Activated naive CD4-positive, alpha-beta T cell treated with anti-CD3 and anti-CD28 coated beads, Interleukin-2, amount 50 U/mL, for 16 hours (primary cell): Measurements from ENCODE around the gene SIPA1L3.

ENCODE experiments used
- DNase-seq: peaks from one replicate; pipeline ENCODE4 v3.0.0-alpha.2; 2020

SIPA1L3 gene

DNA sequence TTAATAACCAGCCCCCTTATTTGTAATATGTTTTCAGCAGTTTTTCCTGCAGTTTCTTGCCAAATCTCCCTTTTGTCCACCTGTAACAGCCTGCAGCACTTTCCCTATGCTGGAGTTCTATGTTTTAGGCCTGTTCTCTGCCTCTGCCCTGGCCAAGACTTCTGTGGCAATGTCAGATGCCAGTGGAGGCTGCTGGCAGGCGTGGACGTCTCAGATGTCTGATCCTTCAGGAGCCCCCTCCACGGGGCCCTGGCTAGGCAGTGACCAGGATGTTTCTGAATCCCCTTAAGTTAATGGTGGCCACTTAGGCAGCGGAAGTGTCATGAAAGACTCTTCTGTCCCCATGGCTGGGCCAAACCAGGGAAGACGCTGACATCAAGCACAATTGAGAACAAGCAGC lies 40.8 kb downstream of the SIPA1L3 start:
- DNase-seq: no peak

DNA sequence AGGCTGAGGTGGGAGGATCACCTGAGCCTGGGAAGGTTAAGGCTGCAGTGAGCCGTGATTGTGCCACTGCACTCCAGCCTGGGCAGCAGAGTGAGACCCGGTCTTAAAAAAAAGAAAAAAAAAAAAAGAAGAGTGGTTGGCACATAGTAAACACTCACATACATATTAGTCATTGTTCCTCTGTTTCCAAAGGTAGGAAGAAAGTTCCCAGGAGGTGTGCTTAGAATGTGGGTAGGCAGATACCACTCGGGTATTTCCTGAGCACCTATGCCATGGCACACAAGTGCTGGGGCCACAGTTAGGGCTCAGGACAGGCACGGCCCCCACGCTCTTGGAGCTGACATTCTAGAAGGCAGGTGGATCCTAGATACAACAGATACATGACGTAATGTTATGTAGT lies 41.4 kb downstream of the SIPA1L3 start:
- no peak for DNase-seq

DNA sequence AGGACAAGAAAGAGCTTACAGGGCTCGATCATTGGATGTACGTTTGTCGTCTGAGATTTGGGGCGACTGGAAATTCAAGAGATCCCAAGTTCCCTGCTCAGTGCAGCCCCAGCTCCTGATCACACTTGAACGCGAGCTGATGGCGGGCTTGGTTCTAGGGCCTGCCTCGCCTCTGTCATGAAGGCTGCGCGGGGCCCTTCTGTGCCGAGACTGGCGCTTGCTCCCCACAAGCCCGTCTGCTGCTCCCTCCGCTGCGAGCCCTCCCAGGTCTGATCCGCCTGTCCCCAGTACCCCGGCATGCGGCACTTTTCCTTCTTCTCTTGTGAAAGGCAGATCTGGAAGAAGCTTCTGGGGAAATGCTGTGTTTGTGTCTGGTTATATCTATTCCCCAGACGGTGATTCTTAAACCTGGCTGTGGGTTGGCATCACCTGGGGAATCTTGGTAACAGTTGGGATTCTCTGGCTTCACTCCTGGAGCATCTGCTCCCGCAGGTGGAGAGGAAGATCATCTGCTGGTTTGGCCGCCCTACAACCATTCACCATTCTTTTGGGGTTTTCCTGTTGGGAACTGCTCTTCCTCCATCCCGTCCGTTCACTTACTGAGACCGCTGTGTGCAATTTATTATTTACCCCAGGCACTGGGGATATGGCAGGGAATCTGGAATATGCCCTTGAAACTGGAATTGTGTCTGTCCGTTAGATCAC lies 43.6 kb downstream of the SIPA1L3 start:
- no peak for DNase-seq

DNA sequence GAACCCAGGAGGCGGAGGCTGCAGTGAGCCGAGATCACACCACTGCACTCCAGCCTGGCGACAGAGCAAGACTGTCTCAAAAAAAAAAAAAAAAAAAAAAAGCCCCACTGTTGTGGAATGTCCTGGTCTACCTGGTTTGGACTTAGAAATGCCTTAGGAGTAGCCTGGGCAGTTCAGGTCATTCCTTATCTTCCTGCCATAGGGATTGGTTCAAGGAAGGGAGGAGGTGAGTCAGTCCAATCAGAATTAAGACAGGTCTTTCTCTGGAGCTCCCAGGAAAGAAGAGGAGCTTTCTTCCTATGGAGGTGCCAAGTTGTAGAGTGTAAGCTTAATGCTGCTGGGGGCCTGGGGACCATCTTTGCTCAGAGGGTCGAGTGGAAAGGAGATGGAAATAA lies 44.8 kb downstream of the SIPA1L3 start:
- no peak for DNase-seq

DNA sequence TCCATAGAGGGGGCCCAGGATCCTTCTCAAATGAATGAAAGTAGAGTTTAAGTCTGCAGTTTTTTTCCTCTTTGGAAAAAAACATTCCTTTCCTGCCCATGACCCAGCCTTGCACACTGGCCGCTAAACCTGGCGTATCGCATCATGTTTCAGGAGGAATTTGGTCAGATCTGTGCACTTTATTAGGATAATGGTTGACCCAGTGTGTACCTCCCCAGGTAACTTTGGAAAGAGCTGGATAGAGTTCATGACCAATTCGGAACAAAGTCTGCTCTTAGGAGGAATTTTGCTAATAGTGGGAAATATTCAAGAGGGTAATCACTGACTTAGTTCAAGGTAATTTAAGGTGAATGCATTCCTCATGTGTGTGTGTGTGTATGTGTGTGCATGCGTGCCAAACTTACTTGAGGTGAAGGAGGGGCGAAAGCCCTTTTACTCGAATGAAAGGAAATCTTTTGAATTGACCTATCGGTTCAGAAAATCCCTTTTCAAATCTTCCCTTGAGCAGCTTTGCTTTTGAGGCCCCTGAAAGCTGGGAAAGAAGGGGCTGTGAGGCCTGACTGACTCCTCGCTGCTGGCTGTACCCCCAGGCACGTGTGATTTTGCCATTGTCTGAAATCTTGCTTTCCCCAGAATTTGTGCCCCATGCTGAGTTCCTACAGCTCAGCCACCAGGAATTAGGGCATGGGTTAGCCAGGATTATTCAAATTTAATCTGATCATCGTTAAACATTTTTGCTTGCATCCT lies 46.3 kb downstream of the SIPA1L3 start:
- DNase-seq: no peak

DNA sequence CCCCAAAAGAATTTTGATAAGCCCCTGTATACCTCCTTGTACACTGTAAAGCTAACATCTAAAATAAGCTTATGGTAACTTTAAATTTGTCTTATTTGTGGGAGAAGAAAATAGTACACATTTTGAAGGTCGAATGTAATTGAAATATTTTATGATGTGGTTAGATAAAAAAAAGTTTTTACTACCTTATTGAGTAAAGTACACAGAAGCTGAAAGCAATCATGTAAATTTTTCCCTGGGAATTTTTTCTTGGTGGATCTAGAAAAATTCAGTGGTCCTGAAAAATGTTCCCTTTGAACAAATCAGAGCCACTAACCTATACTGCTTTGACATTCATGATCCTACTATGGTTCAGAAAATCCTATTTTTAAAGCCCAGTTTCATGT lies 46.9 kb downstream of the SIPA1L3 start:
- DNase-seq: no peak

DNA sequence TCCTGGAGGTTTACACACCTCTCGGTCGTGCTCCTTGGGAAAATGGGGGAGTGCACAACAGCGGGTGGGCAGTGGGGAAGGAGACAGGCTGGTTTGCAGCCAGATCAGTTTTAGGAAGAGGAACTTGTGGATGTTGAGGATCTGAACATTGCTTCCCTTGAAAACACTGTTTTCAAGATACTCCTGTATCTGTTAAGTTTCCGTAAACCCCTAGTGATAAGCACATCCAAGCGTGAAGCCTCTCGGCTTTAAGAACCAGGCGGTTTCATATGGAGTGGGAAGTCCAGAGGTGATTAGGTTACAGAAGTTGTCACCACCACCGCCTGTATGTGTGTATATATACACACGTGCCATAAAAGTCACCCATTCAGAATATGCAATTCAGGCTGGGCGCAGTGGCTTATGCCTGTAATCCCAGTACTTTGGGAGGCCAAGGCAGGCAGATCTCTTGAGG lies 47.4 kb downstream of the SIPA1L3 start:
- no peak for DNase-seq

DNA sequence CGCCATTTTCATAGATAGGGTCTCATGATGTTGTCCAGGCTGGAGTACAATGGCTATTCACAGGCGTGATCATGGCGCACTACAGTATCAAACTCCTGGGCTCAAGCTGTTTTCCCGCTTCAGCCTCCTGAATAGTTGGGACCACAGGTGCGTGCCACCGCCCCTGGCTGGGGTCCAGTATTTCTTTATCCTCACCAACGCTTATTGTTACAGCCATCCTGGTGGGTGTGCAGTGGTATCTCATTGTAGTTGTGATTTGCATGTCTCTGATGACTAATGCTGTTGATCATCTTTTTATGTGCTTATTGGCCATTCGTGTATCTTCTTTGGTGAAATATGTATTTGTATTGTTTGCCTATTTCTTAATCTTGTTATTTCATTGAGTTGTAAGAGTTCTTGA lies 49.0 kb downstream of the SIPA1L3 start:
- DNase-seq: no peak

DNA sequence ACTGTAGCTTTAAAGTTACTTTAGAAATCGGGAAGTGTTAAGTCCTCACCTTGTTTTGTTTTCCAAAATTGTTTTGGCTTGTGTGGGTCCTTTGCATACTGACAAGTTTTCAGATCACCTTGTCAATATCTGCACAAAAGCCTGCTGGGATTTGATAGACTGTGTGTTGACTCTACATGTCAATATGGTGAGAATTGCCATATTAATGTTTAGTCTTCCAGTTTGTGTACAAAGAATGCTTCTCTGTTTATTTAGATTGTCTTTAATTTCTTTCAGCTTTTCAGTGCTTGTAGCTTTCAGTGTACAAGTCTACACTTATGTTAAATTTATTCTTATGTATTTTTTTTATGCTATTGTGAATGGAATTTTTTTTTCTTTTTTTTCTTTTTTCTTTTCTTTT lies 50.2 kb downstream of the SIPA1L3 start:
- no peak for DNase-seq

DNA sequence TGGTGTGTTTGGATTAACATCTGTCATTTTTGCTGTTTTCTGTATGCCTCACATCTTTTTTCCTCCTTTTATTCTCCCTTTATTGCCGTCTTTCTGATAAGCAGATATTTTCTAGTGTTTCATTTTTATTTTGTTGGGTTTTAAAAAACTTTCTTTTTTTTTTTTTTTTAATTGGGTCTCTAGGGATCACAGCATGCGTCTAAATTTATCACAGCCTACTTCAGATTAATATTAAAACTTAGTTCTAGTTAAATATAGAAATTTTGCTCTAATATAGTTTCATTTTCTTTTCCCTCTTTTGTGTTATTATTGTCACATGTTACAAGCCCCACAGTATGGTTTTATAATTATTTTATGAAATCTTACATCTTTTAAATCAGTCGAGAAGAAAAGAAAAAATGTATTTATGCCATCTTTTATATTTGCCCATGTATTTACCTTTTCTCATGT lies 52.7 kb downstream of the SIPA1L3 start:
- no peak for DNase-seq

DNA sequence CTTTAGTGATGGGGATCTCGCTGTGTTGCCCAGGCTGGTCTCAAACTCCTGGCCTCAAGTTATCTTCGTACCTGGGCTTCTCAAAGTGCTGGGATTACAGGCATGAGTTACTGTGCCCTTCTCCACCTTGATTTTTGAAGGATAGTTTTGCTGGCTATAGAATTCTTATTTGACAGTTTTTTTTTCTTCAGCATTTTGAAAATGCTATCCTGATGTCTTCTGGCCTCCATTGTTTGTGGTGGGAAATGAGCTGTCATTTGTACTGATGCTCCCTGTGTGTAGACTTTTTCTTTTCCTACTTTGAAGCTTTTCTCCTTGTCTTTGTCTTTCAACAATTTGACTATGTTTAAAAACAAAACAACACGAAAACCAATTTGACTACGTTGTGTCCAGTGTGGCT lies 54.2 kb downstream of the SIPA1L3 start:
- DNase-seq: no peak

DNA sequence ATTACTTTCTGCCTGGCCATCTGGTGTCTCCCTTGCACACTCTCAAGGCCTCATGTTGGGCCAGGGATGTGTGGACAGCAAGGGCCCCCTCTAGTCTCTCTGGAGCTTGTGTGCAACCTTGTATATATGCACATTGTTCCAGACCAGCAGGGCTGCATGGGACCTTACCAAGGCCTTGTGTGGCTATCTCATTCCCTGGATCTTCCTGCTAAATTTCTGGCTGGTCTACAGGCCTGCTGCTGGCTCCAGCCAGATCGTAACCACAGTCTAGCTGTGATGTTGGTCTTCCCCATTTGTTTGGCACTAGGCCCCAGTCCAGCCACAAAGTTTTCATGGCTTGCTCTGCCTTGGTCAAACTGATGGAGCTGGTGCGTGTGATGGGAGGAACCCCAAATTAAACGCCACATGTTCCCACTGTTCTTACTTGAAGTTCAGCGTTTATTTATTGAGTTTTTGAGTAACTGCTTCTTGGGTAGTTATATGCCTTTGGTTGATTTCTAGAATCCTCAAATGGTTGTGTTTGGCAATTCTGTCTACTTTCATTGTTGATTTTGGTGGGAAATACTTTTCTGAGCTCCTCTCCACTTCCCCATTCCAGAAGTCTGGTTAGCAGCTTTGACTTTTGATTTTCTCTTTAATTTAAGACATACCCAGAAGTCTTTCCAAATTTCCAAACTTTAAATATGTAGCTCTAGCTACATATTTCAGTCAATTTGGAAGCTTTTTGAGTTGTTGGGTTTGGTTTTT lies 56.4 kb downstream of the SIPA1L3 start:
- DNase-seq: no peak

DNA sequence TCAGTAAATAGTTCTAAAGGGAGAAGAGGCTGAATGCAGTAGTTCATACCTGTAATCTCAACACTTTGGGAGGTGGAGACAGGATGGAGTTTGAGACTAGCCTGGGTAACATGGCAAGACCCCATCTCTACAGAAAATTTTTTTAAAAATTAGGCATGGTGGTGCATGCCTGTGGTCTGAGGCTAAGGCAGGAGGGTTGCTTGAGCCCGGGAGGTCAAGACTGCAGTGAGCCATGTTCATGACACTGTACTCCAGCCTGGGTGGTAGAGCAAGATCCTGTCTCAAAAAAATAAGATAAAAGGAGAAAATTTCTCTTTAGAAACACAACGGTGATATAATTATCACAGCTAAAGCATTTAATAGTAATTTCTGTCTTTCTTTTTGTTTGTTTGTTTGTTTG lies 57.1 kb downstream of the SIPA1L3 start:
- DNase-seq: no peak

DNA sequence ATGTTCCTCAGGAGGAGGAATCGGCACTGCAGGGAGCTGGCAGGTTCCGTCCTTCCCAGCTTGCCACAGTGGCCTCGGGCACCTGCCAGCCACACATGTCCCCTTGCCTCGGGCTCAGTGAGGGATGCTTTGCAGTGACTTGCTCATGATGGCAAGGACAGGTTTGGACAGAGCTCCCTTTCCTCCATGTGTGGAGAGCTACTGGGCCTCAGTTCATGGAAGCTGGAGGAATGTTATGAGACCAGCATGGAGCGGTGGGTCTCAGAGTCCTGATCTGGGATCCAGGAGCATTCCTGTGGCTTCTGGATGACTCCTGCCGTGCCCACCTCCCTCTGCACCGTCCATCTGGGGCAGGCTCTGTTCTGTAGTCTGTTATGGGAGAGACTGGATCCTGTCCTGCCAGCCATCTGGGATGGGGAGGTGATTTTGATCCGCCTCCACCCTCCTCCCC lies 59.2 kb downstream of the SIPA1L3 start:
- no peak for DNase-seq

DNA sequence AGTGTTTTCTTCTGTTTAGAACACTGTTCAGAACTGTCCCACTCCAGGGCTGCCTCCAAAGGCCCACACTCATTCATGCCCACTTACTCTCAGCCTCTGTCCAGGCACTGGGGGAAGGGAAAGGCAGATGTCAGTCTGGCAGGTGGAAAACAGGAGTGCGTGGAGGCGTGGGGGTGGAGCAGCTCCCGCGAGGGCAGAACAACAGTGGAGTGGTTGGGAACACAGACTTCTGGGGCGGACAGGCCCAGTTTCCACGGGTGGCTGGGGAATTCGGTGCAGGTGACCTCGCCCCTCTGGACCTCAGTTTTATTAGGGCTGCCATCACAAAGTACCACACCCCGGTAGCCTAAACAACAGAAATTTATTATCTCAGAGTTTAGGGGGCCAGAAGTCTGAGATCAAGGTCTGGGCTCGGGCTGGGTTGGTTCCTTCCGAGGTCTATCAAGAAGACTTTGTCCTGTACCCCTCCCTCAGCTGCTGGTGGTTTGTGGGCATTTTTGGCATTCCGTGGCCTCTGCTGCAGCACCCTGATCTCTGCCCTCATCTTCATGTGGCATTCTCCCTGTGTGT lies 59.7 kb downstream of the SIPA1L3 start:
- no peak for DNase-seq

DNA sequence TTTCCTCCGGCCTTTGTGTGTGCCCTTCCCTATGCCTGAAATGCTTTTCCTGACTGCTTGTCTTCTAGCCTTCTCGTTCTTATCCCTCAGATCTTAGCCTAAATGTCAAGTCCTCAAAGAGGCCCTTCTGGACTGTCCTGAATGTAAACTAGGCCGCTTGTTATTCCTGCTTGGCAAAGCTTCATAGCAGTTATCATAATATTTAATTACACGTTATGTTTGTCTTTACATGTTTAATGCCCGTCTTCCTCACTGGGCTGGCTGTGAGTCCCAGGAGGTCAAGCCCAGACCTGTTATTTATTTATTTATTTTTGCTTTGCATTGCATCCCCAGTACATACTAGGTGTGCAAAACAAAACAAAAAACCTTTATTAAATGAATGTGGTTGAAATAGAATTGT lies 62.7 kb downstream of the SIPA1L3 start:
- no peak for DNase-seq

DNA sequence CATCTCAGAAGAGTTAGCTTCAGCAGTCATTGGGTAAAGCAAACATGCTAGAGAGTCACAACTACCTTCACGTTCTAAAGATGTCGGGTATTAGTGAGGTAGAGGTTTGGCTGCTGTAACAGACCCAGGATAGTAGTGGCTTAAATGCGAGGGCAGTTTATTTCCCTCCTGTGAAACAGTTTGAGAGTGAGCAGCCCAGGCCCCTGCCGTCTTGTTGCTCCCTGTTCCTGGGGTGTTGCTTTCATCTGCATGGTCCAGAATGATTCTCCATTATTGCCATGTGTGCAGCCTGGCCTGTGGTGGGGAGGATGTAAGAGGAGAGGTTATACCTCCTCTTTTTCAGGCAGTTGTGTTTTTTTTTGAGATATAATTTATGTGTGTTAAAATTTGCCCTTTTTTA lies 63.7 kb downstream of the SIPA1L3 start:
- DNase-seq: no peak

DNA sequence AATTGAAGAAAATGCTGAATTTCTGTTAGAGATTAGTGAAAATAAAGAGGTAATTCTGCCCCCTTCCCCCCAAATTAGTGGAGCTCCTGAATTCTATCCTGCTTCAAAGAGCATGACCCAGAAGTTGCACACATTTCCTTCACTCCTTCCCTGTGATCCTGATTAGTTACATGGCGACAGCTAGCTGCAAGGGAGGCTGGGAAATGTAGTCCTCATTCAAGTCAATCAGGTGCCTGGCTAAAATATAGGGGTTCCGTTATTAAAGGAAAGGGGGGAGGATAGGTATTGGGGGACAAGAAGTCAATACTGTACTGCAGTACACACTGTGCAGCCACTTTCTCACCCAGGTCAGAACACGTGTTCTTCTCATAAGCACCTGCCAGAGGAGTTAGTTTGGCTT lies 65.8 kb downstream of the SIPA1L3 start:
- no peak for DNase-seq

DNA sequence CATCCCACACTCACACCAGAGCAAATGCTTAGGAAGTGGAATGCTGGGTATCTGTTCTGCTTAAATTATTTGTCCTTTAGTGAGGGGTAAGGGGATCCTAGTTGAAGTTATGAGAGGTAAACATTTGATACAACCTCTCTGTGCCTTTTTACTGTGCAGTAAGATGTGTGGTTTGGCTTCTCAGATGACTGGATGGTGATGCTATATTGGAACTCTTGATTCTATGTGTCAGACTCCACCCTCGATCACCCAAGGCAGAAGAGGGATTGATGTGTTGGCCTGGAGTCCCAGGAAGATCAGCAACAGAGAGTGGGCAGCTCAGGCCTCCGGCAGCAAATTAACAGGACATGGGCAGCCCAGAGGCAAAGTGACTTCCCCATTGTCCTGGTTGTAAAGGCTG lies 66.7 kb downstream of the SIPA1L3 start:
- no peak for DNase-seq

DNA sequence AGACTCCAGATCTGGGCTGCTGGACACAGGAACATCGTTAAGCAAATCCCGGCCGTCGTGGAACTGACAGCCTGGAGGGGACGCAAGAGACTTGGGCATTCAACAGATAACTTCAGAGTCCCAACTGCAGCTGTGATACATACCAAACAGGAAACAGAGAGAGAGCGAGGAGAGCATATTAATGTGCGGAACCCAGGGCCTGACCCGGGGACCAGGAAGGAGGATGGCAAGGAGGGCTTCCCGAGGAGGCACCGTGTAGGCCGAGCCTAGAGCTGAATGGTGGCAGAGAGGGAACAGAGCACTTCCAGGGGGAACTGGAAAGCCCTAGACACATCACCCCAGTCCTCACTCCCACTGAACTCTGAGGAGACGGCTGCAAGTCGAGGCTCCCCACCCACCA lies 68.1 kb downstream of the SIPA1L3 start:
- no peak for DNase-seq

DNA sequence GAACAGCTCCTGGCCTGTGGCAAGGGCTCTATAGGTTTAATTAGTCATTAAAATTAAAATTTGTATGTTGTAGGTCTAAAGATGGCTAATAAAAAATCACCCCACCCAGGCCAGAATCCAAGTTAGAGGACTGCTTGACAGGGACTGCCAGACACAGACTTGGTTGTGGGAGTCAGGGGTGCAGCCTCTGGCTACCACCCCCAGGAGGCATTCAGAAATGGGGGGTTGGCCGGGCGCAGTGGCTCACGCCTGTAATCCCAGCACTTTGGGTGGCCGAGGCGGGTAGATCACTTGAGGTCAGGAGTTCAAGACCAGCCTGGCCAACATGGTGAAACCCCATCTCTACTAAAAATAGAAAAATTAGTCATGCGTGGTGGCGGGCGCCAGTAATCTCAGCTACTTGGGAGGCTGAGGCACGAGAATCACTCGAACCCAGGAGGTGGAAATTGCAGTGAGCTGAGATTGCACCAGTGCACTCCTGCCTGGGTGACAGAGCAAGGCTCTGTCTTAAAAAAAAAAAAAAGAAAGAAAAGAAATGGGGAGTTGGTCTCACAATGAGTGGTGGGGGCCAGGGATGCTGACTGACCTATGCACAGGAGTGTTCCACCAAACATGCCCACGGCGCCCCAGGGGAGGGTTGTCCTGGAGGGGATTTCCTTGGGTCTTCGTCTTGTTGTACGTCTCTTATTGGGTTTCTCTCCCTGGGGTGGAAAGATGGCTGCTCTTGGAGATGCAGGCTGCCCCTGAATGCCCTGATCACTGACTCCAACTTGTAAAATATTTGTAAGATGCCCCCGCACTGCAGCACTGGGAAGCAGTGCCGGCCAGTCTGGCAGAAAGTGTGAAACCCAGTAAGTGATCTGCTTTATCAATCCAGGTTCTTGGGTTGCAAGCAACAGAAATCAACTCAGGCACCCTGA lies 68.8 kb downstream of the SIPA1L3 start:
- no peak for DNase-seq

DNA sequence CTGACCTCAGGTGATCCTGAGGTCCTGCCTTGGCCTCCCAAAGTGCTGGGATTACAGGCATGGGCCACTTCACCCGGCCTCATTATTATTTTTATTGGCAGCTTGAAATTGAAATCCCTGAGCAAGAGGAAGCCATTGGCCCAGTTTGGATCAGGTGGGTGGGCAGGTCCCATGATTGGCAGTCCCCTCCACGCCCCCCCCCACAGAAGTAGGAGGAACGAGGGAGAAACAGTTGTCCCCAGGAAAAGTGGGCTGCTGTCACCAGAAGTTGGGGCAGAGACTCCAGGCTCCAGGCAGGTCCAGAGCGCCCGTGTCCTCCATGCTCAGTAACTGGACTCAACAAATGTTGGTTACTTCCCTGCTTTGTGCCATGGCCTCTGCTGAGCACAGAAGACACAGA lies 70.4 kb downstream of the SIPA1L3 start:
- no peak for DNase-seq
